Choroid plexus epithelial cell (primary cell): ENCODE results near the gene N4BP2.
"Not testable (repeated sequence)": the region's sequence is repeated elsewhere in the genome, so short reads cannot be mapped to it uniquely, and the experiment has no call there.

Source experiments
- DNase-seq: peaks from one replicate; pipeline ENCODE4 v3.0.0-alpha.2; 2010; ENCODE audit warnings: low read depth
- H3K4me3 ChIP-seq: 2 replicates; pipeline ENCODE4 v1.5.1; 2011; ENCODE audit warnings: low read depth, mild to moderate bottlenecking, control low read depth, low read length, moderate library complexity
- CTCF ChIP-seq: conservative IDR thresholded peaks from 2 replicates; pipeline ENCODE4 v1.5.1; 2011; ENCODE audit warnings: low read depth, mild to moderate bottlenecking, control low read depth, inconsistent platforms, low read length, moderate library complexity

N4BP2 gene

DNA sequence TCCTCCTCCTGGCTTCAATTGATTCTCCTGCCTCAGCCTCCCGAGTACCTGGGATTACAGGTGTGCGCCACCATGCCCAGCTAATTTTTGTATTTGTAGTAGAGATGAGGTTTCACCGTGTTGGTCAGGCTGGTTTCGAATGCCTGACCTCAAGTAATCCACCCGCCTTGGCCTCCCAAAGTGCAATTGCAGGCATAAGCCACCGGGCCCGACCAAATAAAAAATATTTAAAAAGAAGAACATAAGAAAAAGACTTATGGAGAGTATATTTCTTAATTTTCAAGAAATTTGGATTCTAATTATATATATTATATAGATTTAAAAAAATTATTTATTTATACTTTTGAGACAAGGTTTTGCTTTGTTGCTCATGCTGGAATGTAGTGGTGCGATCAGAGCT lies 29.8 kb downstream of the N4BP2 start:
- TF ChIP-seq CTCF = no peak
- DNase-seq = no peak
- no peak overlapping the region for H3K4me3 ChIP-seq

- no peak overlapping the region for H3K4me3 ChIP-seq
- TF ChIP-seq CTCF = no peak
- DNase-seq = no peak
These were observed 31.2 kb downstream of the N4BP2 start for GRCh38 chr4:40087799-40088366.

DNA sequence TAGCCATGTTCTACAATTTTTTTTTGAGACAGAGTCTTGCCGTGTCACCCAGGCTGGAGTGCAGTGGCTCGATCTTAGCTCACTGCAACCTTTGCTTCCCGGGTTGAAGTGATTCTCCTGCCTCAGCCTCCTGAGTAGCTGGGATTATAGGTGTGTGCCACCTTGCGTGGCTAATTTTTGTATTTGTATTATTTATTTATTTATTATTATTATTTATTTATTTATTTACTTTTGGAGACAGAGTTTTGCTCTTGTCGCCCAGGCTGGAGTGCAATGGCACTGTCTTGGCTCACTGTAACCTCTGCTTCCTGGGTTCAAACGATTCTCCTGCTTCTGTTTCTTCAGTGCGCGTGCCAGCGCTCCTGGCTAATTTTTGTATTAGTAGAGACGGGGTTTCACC lies 36.8 kb downstream of the N4BP2 start:
- H3K4me3 ChIP-seq, DNase-seq: not testable (repeated sequence)

GRCh38 chr4:40099010-40099409 lies 42.4 kb downstream of the N4BP2 start:
- no peak for TF ChIP-seq CTCF
- peak; percentile 5 for DNase-seq
- H3K4me3 ChIP-seq = no peak overlapping the region

DNA sequence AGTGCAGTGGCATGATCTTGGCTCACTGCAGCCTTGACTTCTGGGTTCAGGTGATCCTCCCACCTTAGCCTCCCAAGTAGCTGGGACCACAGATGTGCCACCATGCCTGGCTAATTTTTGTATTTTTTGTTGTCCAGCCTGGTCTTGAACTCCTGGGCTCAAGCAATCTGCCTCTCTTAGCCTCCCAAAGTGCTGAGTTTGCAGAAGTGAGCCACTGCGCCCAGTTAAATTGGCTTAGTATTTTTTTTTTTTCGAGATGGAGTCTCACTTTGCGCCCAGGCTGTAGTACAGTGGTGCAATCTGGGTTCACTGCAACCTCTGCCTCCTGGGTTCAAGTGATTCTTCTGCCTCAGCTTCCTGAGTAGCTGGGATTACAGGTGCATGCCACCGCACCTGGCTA lies 50.5 kb downstream of the N4BP2 start:
- H3K4me3 ChIP-seq, DNase-seq: not testable (repeated sequence)

DNA sequence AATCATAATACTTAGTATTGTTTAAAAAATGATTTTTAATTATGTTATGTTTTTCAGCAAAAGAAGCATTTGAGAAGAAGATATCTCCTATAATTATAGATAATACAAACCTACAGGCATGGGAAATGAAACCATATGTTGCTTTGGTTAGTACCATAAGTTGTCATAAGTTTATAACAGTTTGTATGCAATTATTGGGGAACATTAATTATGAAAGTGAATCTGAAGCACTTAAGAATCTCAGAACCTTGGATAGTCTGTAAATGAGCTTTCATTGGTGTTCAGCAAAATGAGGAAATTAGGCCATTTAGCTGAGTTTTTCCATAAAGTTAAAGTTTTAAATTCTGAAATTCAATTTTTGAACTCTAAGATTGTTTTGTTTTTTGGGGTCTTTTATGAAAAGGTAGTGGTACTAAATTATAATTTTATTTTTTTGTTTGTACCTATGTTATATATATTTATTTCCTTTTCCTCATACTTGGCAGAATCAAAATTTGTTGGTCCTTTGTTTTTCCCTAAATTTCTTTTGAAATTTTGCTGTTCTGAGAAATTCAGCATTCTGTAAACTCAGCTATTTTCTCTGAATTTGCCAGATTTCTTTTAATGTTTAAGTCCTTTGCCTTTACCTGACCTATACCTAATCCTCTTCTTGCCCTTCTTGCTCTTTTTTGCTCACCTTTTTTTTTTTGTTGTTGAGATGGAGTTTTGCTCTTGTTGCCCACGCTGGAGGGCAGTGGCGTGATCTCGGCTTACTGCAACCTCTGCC lies 55.6 kb downstream of the N4BP2 start:
- H3K4me3 ChIP-seq = no peak overlapping the region
- DNase-seq = no peak
- TF ChIP-seq CTCF = no peak

DNA sequence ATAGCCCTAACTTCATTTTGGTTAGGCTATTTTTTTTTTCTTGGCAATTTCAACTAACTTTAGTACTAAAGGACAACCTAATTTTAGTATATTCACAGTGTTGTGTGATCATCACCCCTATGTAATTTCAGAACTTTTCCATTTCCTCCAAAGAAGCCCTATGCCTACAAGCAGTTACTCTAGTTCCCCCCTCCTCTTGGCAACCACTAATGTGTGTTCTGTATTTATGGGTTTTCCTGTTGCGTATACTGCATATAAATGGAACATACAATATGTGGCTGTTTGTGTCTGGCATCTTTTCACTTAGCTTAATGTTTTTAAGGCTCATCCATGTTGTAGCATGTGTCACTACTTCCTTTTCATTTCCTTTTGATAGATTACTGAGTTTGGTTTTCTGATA lies 57.6 kb downstream of the N4BP2 start:
- TF ChIP-seq CTCF = no peak
- H3K4me3 ChIP-seq = no peak overlapping the region
- no peak for DNase-seq

DNA sequence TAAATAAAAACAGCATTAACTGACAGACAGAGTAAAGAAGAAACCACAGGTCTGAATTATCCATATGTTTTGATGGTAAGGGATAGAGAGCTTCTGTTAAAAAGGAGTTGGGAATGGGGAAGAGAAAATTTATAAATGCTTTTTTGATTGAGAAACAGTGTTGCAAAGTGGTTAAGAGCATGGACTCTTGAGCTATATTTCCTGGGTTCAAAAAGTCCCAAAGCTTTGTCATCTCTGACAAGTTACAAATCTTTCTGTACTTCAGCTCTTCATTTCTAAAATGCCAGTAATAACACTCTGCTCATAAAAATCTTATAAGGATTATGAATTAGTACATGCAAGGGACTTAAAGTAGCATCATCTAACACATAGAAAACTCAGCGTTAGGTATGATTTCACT lies 62.2 kb downstream of the N4BP2 start:
- no peak for DNase-seq

More for the DNA sequence above, 62.2 kb downstream of the N4BP2 start:
- no peak for TF ChIP-seq CTCF
- H3K4me3 ChIP-seq = no peak overlapping the region
